ENCODE data around the gene RAB1A.
A peak's percentile ranks its signal among the peaks of the same experiment; 100 is the strongest.
"Not testable (repeated sequence)": the region's sequence is repeated elsewhere in the genome, so short reads cannot be mapped to it uniquely, and the experiment has no call there.

RAB1A gene

GRCh38 chr2:65129826-65130663 lies at the start of gene RAB1A:
Gene RAB1A (minus strand): TSS chr2:65130106. CDS start chr2:65129915, 191 bp downstream.
- DNase-seq (ENCODE audit: low read depth in 2 of 2), result peak; percentile 96 to 97

GRCh38 chr2:65177751-65178442 lies 48.0 kb upstream of the RAB1A start:
- DNase-seq (ENCODE audit: low read depth in 2 of 2), result no peak

GRCh38 chr2:65175894-65176530 lies 46.1 kb upstream of the RAB1A start:
- no peak for DNase-seq (ENCODE audit: low read depth in 2 of 2)

GRCh38 chr2:65174031-65174430 lies 44.1 kb upstream of the RAB1A start:
- DNase-seq (ENCODE audit: low read depth in 2 of 2), result not testable (repeated sequence)

GRCh38 chr2:65172994-65173790 lies 43.3 kb upstream of the RAB1A start:
- no peak for DNase-seq (ENCODE audit: low read depth in 2 of 2)

GRCh38 chr2:65170611-65171477 lies 40.9 kb upstream of the RAB1A start:
- DNase-seq (ENCODE audit: low read depth in 2 of 2), result not testable (repeated sequence)

- DNase-seq (ENCODE audit: low read depth in 2 of 2), result no peak
Observed at GRCh38 chr2:65169760-65170136, 39.8 kb upstream of the RAB1A start.

GRCh38 chr2:65165558-65165957 lies 35.7 kb upstream of the RAB1A start:
- no peak for DNase-seq (ENCODE audit: low read depth in 2 of 2)

GRCh38 chr2:65164426-65164891 lies 34.6 kb upstream of the RAB1A start:
- DNase-seq (ENCODE audit: low read depth in 2 of 2), result no peak

- no peak for DNase-seq (ENCODE audit: low read depth in 2 of 2)
Observed at GRCh38 chr2:65161551-65162100, 31.7 kb upstream of the RAB1A start.

- no peak for DNase-seq (ENCODE audit: low read depth in 2 of 2)
Observed at GRCh38 chr2:65159906-65160305, 30.0 kb upstream of the RAB1A start.

GRCh38 chr2:65159261-65159660 lies 29.4 kb upstream of the RAB1A start:
- no peak for DNase-seq (ENCODE audit: low read depth in 2 of 2)

- DNase-seq (ENCODE audit: low read depth in 2 of 2), result no peak
Observed at GRCh38 chr2:65158557-65158956, 28.7 kb upstream of the RAB1A start.

GRCh38 chr2:65157856-65158255 lies 27.9 kb upstream of the RAB1A start:
- not testable (repeated sequence) for DNase-seq (ENCODE audit: low read depth in 2 of 2)

- DNase-seq (ENCODE audit: low read depth in 2 of 2), result no peak
Observed at GRCh38 chr2:65156041-65156440, 26.1 kb upstream of the RAB1A start.

- DNase-seq (ENCODE audit: low read depth in 2 of 2), result no peak
Observed at GRCh38 chr2:65153515-65153914, 23.6 kb upstream of the RAB1A start.

- DNase-seq (ENCODE audit: low read depth in 2 of 2), result no peak
Observed at GRCh38 chr2:65146078-65146477, 16.2 kb upstream of the RAB1A start.

GRCh38 chr2:65144571-65144970 lies 14.7 kb upstream of the RAB1A start:
- no peak for DNase-seq (ENCODE audit: low read depth in 2 of 2)

- DNase-seq (ENCODE audit: low read depth in 2 of 2), result no peak
Observed at GRCh38 chr2:65142515-65142914, 12.6 kb upstream of the RAB1A start.

GRCh38 chr2:65137197-65137775 lies 7.4 kb upstream of the RAB1A start:
- no peak for DNase-seq (ENCODE audit: low read depth in 2 of 2)
